GM19372 (cell line): ENCODE measurements around the gene TRMU.
A peak's percentile ranks its signal among the peaks of the same experiment; 100 is the strongest.

Source experiments
- ATAC-seq: cut with Tn5 transposase; IDR thresholded peaks from one replicate; pipeline ENCODE4 v1.9.1; 2021; ENCODE audit warnings: mild to moderate bottlenecking, low read depth, moderate library complexity; ENCODE audit not compliant: unreplicated experiment

TRMU gene

DNA sequence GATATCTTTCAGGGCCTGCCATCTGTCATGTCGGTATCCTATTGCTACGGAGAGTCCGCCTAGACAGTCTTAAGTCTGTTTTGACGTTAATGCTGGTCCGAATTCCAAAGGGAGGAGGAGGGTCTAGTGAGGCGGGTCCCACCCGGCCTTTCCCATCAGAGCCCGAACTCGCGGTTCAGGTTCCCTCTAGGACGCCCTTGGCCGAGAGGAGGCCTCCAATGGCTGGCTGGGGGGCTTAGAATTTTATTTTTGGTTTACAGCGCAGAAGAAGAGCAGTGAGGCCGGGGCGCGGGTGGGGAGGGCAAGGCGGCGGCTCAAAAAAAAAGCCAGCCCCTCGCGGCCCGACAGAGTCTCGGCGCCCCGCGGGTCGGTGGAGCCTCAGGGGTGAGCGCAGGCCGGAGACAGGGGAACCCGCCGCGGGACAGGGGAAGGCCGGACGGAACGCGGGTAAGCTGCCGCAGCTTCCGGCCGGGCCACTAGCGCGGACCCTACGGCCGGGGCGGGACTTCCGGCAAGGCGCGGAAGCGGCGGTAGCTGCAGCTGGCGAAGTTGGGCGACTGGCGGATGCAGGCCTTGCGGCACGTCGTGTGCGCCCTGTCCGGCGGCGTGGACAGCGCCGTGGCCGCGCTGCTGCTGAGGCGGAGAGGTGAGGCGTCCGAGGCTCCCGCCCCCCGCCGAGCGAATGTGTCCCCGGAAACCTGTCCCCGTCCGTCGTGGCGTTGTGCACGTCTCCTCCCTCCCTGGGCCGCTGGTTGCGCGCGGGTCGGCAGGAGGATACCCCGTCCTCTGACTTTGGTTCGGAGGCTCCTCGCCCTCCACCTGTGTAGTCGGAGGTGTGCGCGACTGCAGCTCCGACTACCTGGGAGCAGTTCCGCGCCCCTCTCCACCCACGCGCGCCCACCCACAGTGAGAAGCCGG, at the start of gene TRMU:
TRMU (plus strand) TSS at position 514 of the 918 bp plus-strand sequence; CDS start at position 565, 51 bp downstream.
- peak; percentile 89 for ATAC-seq

- no peak for ATAC-seq
These were observed 49.5 kb upstream of the TRMU start for GRCh38 chr22:46286006-46286405.

- ATAC-seq: no peak
These were observed 48.3 kb upstream of the TRMU start for GRCh38 chr22:46286941-46287872.

GRCh38 chr22:46287873-46288751, 47.4 kb upstream of the TRMU start:
- ATAC-seq: peak; percentile 75

- ATAC-seq: no peak
These were observed 46.7 kb upstream of the TRMU start for GRCh38 chr22:46288846-46289243.

DNA sequence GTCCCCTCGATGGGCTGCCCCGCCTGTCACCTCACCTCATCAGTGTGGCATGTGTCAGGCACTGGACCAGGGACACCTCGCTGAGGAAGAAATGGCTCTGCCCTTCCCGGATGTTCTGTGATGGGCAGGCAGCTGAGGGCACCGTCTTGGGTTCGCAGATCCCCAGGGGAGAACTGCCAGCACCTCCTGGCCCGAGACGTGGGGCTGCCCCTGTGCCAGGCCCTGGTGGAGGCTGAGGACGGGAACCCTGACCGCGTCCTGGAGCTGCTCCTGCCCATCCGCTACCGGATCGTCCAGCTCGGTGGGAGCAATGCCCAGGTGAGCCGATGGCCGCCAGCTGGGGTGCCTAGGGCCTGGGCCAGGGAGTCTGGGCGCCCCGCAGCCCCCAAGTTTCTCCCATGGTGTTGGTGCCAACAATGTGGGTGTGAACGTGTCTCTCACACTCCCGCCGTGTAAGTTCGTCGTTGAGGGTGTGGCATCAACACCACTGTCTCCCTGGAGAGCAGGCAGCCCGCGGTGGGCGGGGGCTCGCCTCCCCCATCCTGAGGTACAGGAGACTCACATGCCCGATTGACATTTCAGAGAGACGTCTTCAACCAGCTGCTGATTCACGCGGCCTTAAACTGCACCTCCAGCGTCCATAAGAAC, 46.1 kb upstream of the TRMU start:
- no peak for ATAC-seq

- ATAC-seq: no peak
These were observed 45.2 kb upstream of the TRMU start for GRCh38 chr22:46290121-46290842.

DNA sequence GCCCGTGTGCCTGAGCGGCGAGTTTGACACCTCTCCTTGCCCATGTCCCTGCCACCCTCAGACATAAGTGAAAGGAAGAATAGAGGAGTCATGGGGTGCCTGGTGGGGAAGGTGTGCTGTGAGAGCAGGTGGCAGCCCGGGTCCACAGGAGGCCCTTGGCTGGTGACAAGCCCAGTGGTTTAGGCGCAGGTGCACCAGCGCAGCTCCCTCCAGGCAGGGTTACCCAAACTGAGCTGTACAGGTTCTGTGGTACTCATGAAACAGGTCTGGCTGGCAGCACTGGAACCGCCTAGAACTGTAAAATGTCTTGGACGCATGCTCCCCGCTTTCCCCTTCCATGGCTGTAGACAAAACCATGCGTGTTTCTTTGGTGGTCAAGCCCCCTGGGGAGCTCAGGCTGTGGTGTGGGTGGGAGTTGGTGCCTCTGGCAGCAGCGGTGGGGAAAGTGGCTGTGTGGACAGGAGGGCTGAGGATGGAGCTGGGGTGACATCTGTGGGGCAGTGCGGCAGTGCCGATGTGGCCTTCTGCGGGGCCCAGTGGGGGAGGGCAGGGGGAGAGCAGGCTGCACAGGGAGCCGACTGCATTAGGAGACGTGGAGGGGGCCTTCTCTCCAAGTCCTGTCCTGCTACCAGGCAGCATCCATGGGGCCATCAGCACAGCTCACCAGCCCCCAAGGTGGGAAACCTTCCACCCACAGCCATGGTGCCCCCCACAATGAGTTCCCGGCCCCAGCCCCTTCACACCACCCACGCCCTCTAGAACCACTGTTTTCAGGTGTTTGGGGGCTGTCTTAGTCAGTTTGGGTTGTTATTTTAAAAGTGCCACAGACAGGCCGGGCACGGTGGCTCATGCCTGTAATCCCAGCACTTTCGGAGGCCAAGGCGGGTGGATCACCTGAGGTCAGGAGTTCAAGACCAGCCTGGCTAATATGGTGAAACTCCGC, 44.4 kb upstream of the TRMU start:
- ATAC-seq: no peak

DNA sequence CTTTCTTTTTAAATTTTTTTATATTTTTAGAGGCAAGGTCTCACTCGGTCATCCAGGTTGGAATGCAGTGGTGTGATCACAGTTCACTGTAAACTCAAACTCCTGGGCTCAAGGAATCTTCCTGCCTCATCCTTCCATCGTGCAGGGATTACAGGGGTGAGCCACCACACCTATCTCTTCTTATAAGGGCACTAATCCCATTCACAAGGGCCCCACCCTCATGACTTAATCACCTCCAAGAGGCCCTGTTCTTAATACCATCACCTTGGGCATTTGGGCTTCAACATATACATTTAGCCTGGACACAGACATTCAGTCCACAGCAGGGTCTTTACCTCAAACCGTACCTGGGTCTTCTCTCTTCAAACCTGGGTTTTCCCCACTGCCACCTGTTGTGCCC, 43.3 kb upstream of the TRMU start:
- ATAC-seq: no peak

GRCh38 chr22:46292732-46293131, 42.8 kb upstream of the TRMU start:
- no peak for ATAC-seq

- no peak for ATAC-seq
These were observed 41.8 kb upstream of the TRMU start for GRCh38 chr22:46293577-46294260.

GRCh38 chr22:46294784-46295183, 40.7 kb upstream of the TRMU start:
- no peak for ATAC-seq

DNA sequence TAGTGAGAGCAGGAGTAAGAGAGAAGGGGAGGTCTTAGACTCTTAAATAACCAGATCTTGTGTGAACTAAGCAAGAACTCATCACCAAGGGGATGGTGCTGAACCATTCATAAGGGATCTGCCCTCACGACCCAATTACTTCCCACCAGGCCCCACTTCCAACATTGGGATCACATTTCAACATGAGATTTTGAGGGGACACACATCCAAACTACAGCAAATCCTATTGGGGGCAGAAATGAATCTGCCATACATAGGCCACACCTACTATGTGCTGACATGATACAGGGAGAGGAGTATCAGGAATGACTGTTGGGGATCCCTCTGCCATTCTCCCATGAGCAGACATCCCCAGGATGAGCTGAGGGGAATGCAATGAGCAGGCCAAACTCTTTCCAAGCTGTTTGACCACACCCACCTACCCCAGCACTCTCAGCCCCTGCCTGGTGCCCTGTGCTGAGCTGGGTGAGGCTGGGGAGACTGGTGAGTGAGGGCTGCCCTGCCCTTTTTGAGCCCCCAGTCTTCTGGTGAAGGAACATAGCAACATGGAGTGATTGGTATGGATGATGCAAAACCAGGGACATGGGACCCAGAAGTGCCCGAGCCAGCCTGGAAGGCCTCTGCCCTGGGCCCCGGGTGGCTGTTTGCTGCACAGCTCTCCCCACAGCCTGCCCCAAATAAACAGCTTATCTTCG, 40.1 kb upstream of the TRMU start:
- ATAC-seq: no peak

DNA sequence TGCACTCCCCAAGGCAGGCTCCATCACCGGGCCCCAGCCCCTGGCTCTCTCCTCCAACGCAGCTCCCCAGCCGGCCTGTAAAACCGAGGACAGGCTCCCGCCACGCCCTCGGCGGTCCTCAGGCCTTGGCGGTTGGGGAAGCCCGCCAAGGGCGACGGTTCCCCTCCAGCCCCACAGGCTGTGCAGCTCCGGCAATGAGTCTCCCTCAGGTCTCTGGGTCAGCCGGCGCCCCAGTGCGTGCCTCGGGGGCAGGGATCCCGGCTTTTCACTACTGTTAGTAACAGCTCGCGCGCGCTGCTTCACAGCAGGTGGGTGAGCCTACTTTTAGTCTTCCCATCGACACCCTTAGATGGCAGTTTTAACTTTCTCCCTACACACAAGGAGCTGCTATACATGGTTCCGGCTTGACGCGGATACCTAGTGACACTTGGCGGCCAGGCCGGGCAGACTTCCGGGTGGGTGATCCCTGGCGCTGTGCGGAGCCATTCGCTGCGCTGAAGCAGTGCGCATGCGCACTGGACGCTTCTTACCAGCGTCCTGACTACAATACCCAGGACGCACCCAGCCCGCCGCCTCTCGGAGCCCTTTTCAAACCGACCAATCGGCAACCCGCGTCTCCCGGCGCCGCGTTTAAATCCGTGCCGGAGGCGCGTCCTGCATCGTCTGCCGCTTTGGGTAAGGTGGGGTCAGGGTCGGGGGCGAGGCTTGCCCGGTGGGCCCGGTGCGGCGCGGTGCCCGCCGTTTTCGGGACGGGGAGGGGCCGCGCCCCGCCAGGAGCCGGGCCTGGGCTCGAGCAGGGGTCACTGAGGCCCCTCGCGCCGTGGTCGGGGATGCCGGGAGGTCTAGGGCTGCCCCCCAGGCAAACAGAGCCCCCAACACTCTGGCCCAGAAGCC, 39.0 kb upstream of the TRMU start, which contains the start of gene GTSE1:
GTSE1 (plus strand) TSS at position 614 of the 894 bp plus-strand sequence. CDS start 531 bp downstream, outside the sequence.
- peak; percentile 97 for ATAC-seq

DNA sequence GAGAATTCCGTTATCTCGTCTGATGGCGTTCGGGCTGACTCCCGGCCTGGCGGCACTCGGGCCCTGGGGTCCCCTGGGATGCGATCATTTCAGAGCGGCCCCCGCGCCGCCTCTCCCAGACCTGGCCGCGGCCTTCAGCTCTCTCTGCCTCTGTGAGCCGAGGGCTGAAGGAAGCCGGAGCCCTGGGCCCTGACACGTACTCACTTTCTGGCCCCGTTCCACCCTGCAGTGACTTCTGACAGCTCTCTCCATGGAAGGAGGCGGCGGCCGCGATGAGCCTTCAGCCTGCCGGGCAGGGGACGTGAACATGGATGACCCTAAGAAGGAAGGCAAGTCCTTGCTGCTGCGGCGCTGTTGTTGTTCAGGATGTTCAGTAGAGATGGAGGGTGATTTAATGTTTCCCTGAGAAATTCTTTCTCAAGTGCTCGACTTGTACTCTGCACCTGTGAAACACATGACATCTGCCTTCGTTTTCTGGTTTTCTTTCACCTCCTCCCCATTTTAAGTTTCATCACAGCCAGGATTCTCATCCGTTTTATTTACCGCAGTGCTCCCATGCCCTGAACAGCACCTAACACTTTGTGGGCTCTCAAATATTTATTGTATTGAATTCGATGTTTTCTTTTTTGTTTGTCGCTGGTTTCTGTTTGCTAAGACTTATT, 38.2 kb upstream of the TRMU start:
- ATAC-seq: peak; percentile 17
